K562 (cell line): ENCODE data around the gene PFAS. TPM values are rescaled to one million over a fixed set of nuclear protein-coding genes. Genes with fewer than 3 reads are reported as not detected.
A peak's percentile ranks its signal among the peaks of the same experiment; 100 is the strongest.

Experiments
- BMI1 ChIP-seq: fragments of 150-350 bp; IDR thresholded peaks from 2 replicates; pipeline ENCODE4 v1.6.1; 2014; ENCODE audit warnings: low read length
- CC2D1A ChIP-seq: fragments of 450-650 bp; IDR thresholded peaks from 2 replicates; pipeline ENCODE4 v1.6.1; 2017; ENCODE audit warnings: mild to moderate bottlenecking
- HCFC1 ChIP-seq: IDR thresholded peaks from 2 replicates; pipeline ENCODE4 v1.6.1; 2012; ENCODE audit warnings: low read depth, low read length, improper control_type of control experiment
- HDAC3 ChIP-seq: fragments of 450-650 bp; IDR thresholded peaks from 2 replicates; pipeline ENCODE4 v1.6.1; 2018; ENCODE audit warnings: borderline replicate concordance, mild to moderate bottlenecking, moderate library complexity; ENCODE audit not compliant: partially characterized antibody
- JUND ChIP-seq, 2 experiments: IDR thresholded peaks; 2 replicates in 1 of 2; 3 replicates in 1 of 2; pipeline ENCODE4 v1.6.1; 2011; ENCODE audit warnings: borderline replicate concordance in 2 of 2, low read depth in 2 of 2, low read length in 2 of 2, improper control_type of control experiment in 1 of 2, missing biosample characterization in 1 of 2, missing genetic modification characterization in 1 of 2, missing genetic modification reagents in 1 of 2
- NFE2 ChIP-seq: IDR thresholded peaks from 2 replicates; pipeline ENCODE4 v1.6.1; 2014; ENCODE audit warnings: antibody characterized with exemption, low read depth
- RBM25 ChIP-seq: fragments of 200-400 bp; formaldehyde crosslinking; IDR thresholded peaks from 2 replicates; pipeline ENCODE4 v1.6.1; 2018; ENCODE audit warnings: low read length, low read depth, moderate library complexity; ENCODE audit not compliant: severe bottlenecking
- RNF2 ChIP-seq: sonication (generic); IDR thresholded peaks from 2 replicates; pipeline ENCODE4 v1.6.1; 2016
- TBP ChIP-seq: optimal IDR thresholded peaks from 2 replicates; pipeline ENCODE3; 2011; ENCODE audit warnings: low read depth, low read length, improper control_type of control experiment
- YBX1 ChIP-seq: fragments of 450-650 bp; IDR thresholded peaks from 2 replicates; pipeline ENCODE4 v1.7.1; 2016; ENCODE audit warnings: mild to moderate bottlenecking
- ZNF24 ChIP-seq: fragments of 450-650 bp; IDR thresholded peaks from 2 replicates; pipeline ENCODE4 v1.6.1; 2016
- polyA plus RNA-seq, 8 experiments: library from polyadenylated mRNA; depleted of rRNA in 4 of 8; stranded (reverse) in 5 of 8; unstranded in 3 of 8; fragments of >200 nt; fragmentation: Nextera tagmentation in 2 of 8; fragmentation: Illumina TruSeq in 1 of 8; extraction: Ambion mirVana in 2 of 8; extraction: Trizol in 1 of 8; gene quantifications; 2 replicates each; pipeline versions ENCODE4 v1.2.1 to v1.2.3, GENCODE V29; 2011 to 2014; ENCODE audit warnings: inconsistent platforms in 1 of 8, missing spikeins in 1 of 8
- total RNA-seq, 7 experiments: library from RNA; depleted of rRNA in 6 of 7; stranded (reverse); fragments of >200 nt in 6 of 7; fragmentation: Illumina TruSeq in 2 of 7; extraction: Trizol in 2 of 7; gene quantifications; 2 replicates each; pipeline versions ENCODE4 v1.2.1 to v1.2.3, GENCODE V29; 2011 to 2021; ENCODE audit warnings: low replicate concordance in 1 of 7
- TF ChIP-seq, protein P1 (sequence below): fragments of 200-800 bp; sonication (Bioruptor generic); IDR thresholded peaks from 2 replicates; pipeline ENCODE4 v1.6.1; 2017; ENCODE audit warnings: missing genetic modification characterization, missing compliant biosample characterization
- TF ChIP-seq, protein P2 (sequence below), 2 experiments: fragments of 450-650 bp; conservative IDR thresholded peaks; 2 replicates each; pipeline ENCODE4 v1.6.1; 2017; ENCODE audit warnings: mild to moderate bottlenecking in 2 of 2, moderate library complexity in 2 of 2
- TF ChIP-seq, protein P3 (sequence below): fragments of 450-650 bp; IDR thresholded peaks from 2 replicates; pipeline ENCODE4 v1.7.1; 2018; ENCODE audit warnings: mild to moderate bottlenecking, low read depth; ENCODE audit not compliant: partially characterized antibody
- TF ChIP-seq, protein P4 (sequence below), 2 experiments: fragments of 450-650 bp in 1 of 2; IDR thresholded peaks; 2 replicates each; pipeline ENCODE4 v1.6.1; 2011 to 2017; ENCODE audit warnings: low read depth in 2 of 2, antibody characterized with exemption in 1 of 2, borderline replicate concordance in 1 of 2, low read length in 1 of 2, mild to moderate bottlenecking in 1 of 2, mixed read lengths in 1 of 2; ENCODE audit not compliant: control insufficient read depth in 1 of 2
- TF ChIP-seq, protein P5 (sequence below): fragments of 250-450 bp; sonication (Bioruptor Pico); IDR thresholded peaks from 2 replicates; pipeline ENCODE4 v1.8.0; 2021; ENCODE audit warnings: borderline replicate concordance, mild to moderate bottlenecking, moderate library complexity; ENCODE audit not compliant: poor library complexity, severe bottlenecking

The PFAS gene
- total and polyA plus RNA-seq, 9 of the 15 experiments (the other 6 are each of a cell fraction or from before 2014, with no cell fraction given): 11.6 to 131 (median 43.9) TPM

DNA sequence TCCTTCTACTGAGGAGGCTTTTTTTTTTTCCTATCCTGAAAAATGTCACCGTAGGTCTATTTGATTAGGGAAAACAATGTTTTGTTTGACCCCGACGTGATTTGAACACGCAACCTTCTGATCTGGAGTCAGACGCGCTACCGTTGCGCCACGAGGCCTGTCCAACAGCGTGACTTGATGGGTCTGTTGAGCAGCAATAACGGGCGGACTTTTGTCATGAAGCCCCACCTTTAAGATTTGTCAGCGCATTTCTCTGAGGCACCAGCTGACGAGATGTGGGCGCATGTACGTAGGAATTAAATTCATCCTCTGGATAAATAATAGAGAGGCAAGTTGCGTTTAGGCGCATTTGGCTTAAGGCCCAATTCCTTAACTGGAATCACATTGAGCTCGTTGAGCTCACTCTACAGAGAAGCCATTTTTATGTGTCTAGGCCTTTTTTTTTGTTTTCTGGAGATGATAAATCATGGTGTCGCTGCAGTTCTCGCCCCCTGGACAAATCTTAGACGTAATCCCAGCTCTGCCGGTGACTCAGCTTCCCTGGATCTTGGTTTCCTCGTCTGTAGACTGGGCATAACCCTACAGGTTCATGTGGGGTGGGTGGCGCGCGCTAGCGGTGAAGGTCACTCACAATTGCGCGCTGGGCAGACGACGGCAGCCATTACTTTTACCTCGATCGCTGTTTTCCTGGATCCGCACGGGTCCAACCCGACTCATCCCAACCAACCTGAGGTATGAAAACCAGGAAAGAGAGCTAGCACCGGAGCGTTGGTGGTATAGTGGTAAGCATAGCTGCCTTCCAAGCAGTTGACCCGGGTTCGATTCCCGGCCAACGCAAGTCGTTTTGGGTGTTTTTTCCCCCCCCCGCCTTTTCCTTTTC lies 28.1 kb upstream of the PFAS start (continued):
- TF ChIP-seq BMI1: no peak
- no peak for TF ChIP-seq HDAC3
- no peak for TF ChIP-seq CC2D1A
- TF ChIP-seq, protein P1, sequence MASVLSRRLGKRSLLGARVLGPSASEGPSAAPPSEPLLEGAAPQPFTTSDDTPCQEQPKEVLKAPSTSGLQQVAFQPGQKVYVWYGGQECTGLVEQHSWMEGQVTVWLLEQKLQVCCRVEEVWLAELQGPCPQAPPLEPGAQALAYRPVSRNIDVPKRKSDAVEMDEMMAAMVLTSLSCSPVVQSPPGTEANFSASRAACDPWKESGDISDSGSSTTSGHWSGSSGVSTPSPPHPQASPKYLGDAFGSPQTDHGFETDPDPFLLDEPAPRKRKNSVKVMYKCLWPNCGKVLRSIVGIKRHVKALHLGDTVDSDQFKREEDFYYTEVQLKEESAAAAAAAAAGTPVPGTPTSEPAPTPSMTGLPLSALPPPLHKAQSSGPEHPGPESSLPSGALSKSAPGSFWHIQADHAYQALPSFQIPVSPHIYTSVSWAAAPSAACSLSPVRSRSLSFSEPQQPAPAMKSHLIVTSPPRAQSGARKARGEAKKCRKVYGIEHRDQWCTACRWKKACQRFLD: peak; percentile 53; the same call in 1 of the 2 replicates
- TF ChIP-seq, protein P2, sequence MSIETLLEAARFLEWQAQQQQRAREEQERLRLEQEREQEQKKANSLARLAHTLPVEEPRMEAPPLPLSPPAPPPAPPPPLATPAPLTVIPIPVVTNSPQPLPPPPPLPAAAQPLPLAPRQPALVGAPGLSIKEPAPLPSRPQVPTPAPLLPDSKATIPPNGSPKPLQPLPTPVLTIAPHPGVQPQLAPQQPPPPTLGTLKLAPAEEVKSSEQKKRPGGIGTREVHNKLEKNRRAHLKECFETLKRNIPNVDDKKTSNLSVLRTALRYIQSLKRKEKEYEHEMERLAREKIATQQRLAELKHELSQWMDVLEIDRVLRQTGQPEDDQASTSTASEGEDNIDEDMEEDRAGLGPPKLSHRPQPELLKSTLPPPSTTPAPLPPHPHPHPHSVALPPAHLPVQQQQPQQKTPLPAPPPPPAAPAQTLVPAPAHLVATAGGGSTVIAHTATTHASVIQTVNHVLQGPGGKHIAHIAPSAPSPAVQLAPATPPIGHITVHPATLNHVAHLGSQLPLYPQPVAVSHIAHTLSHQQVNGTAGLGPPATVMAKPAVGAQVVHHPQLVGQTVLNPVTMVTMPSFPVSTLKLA (conservative IDR thresholded peaks at IDR 0.05): peak; percentile 55 to 64; a peak in 3 of 4 replicates
- TF ChIP-seq, protein P3, sequence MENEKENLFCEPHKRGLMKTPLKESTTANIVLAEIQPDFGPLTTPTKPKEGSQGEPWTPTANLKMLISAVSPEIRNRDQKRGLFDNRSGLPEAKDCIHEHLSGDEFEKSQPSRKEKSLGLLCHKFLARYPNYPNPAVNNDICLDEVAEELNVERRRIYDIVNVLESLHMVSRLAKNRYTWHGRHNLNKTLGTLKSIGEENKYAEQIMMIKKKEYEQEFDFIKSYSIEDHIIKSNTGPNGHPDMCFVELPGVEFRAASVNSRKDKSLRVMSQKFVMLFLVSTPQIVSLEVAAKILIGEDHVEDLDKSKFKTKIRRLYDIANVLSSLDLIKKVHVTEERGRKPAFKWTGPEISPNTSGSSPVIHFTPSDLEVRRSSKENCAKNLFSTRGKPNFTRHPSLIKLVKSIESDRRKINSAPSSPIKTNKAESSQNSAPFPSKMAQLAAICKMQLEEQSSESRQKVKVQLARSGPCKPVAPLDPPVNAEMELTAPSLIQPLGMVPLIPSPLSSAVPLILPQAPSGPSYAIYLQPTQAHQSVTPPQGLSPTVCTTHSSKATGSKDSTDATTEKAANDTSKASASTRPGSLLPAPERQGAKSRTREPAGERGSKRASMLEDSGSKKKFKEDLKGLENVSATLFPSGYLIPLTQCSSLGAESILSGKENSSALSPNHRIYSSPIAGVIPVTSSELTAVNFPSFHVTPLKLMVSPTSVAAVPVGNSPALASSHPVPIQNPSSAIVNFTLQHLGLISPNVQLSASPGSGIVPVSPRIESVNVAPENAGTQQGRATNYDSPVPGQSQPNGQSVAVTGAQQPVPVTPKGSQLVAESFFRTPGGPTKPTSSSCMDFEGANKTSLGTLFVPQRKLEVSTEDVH: peak; percentile 56
- peak; percentile 74 for TF ChIP-seq JUND (IDR thresholded peaks at IDR 0.05; ENCODE audit: borderline replicate concordance, low read depth, low read length)
- no peak; the same call in 2 of the 3 replicates for TF ChIP-seq JUND (tag; IDR thresholded peaks at IDR 0.05; ENCODE audit: borderline replicate concordance, low read depth, low read length)
- TF ChIP-seq HCFC1: 0 out of 2 replicates have a peak, but pooled peaks have one; percentile 22
- peak; percentile 99 for TF ChIP-seq TBP
- peak; percentile 44; the same call in 1 of the 2 replicates for TF ChIP-seq RNF2
- no peak for TF ChIP-seq RBM25
- TF ChIP-seq NFE2: peak; percentile 37; the same call in 1 of the 2 replicates
- TF ChIP-seq, protein P4, sequence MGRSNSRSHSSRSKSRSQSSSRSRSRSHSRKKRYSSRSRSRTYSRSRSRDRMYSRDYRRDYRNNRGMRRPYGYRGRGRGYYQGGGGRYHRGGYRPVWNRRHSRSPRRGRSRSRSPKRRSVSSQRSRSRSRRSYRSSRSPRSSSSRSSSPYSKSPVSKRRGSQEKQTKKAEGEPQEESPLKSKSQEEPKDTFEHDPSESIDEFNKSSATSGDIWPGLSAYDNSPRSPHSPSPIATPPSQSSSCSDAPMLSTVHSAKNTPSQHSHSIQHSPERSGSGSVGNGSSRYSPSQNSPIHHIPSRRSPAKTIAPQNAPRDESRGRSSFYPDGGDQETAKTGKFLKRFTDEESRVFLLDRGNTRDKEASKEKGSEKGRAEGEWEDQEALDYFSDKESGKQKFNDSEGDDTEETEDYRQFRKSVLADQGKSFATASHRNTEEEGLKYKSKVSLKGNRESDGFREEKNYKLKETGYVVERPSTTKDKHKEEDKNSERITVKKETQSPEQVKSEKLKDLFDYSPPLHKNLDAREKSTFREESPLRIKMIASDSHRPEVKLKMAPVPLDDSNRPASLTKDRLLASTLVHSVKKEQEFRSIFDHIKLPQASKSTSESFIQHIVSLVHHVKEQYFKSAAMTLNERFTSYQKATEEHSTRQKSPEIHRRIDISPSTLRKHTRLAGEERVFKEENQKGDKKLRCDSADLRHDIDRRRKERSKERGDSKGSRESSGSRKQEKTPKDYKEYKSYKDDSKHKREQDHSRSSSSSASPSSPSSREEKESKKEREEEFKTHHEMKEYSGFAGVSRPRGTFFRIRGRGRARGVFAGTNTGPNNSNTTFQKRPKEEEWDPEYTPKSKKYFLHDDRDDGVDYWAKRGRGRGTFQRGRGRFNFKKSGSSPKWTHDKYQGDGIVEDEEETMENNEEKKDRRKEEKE (IDR thresholded peaks at IDR 0.05; ENCODE audit: borderline replicate concordance in 1 of 2, control insufficient read depth in 1 of 2, low read depth in 2 of 2, low read length in 1 of 2): 0 out of 4 replicates have a peak, but pooled peaks of 1 of the 2 experiments have one; percentile 54
- no peak for TF ChIP-seq YBX1
- TF ChIP-seq, protein P5, sequence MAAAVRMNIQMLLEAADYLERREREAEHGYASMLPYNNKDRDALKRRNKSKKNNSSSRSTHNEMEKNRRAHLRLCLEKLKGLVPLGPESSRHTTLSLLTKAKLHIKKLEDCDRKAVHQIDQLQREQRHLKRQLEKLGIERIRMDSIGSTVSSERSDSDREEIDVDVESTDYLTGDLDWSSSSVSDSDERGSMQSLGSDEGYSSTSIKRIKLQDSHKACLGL (CRISPR knock-in tag): no peak
- TF ChIP-seq ZNF24: no peak
